ENCODE data around the gene MS4A4A.

Gene MS4A4A

DNA sequence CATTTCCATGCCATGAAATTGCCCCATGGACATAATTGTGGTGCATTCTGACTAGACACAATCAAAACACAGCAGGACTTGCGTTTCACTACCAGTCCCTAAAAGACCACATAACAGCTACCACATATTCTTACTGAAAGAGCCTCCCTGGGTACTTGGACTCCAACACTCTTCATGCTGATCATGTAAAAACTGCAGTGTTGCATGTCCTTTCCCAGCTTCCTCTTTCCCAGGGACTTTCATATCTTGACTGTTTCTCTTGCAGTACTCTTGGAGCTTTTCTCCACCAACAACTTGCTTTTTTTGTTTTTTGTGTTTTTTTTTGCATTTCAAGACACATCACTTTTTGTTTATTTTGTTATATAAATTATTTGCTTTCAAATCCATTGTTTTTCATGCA, 69.5 kb downstream of the MS4A4A start:
- DNase-seq, result no peak

DNA sequence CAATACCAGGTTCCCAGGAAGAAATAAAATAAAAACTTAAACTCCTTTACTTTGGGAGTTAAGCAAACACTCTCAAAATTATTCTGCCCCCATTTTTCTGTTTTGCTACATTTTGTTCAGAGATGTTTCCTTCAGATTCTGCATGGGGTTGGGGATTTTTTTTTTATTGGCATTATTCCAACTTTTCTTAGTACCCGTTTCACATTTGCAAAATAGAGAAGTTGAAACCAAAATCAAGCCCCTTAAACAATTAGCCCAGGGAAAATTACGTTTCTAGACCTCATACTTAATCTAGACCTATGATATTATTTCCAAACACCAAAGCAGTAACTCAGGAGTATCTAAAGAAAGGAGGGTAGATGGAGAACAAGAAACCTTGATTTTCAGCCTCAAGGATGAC, 77.3 kb downstream of the MS4A4A start:
- DNase-seq, result no peak
